GM23338 (cell line): Measurements from ENCODE around the gene SYNDIG1. TPM values are rescaled to one million over a fixed set of nuclear protein-coding genes. Genes with fewer than 3 reads are reported as not detected.

Experiments used
- ATAC-seq: fragments of 200-7000 bp; cut with Tn5 transposase; 3 replicates; pipeline ENCODE4 v1.9.1; 2020
- DNase-seq: peaks from one replicate; pipeline ENCODE4 v3.0.0-alpha.2; 2015; ENCODE audit warnings: low spot score
- H2AFZ ChIP-seq: fragments of 200-600 bp; sonication (generic); 2 replicates; pipeline ENCODE4 v1.8.0; 2016; ENCODE audit warnings: antibody characterized with exemption, mild to moderate bottlenecking, moderate library complexity
- H3F3A ChIP-seq: fragments of 200-600 bp; sonication (generic); replicated peaks from 2 replicates; pipeline ENCODE4 v1.8.0; 2017; ENCODE audit warnings: antibody characterized with exemption, mixed run types, low read depth
- H3K27ac ChIP-seq: fragments of 200-600 bp; sonication (generic); 2 replicates; pipeline ENCODE4 v1.6.1; 2016; ENCODE audit warnings: low read depth
- H3K27me3 ChIP-seq: fragments of 200-600 bp; sonication (generic); 2 replicates; pipeline ENCODE4 v1.8.0; 2016; ENCODE audit warnings: mild to moderate bottlenecking, mixed run types, moderate library complexity; ENCODE audit not compliant: insufficient read depth
- H3K36me3 ChIP-seq: fragments of 200-600 bp; sonication (generic); 2 replicates; pipeline ENCODE4 v1.8.0; 2016; ENCODE audit warnings: mild to moderate bottlenecking; ENCODE audit not compliant: insufficient read depth
- H3K4me1 ChIP-seq: fragments of 200-600 bp; sonication (generic); 2 replicates; pipeline ENCODE4 v1.8.0; 2016; ENCODE audit warnings: mild to moderate bottlenecking, moderate library complexity; ENCODE audit not compliant: insufficient read depth
- H3K4me2 ChIP-seq: fragments of 200-600 bp; sonication (generic); 2 replicates; pipeline ENCODE4 v1.7.1; 2017; ENCODE audit warnings: mixed run types
- H3K4me3 ChIP-seq: fragments of 200-600 bp; sonication (generic); 2 replicates; pipeline ENCODE4 v1.6.1; 2016; ENCODE audit warnings: mixed run types
- H3K79me2 ChIP-seq: fragments of 200-600 bp; sonication (generic); replicated peaks from 2 replicates; pipeline ENCODE4 v1.8.0; 2017; ENCODE audit warnings: mild to moderate bottlenecking; ENCODE audit not compliant: insufficient read depth
- H3K9me2 ChIP-seq: fragments of 200-600 bp; sonication (generic); 2 replicates; pipeline ENCODE4 v1.8.0; 2017; ENCODE audit not compliant: insufficient read depth
- H4K20me1 ChIP-seq: fragments of 200-600 bp; sonication (generic); replicated peaks from 2 replicates; pipeline ENCODE4 v1.8.0; 2017; ENCODE audit warnings: mild to moderate bottlenecking; ENCODE audit not compliant: insufficient read depth
- H3K27ac Mint-ChIP-seq: 2 replicates; pipeline ENCODE4 v1.8.0; 2020; ENCODE audit warnings: inconsistent platforms, mild to moderate bottlenecking, moderate library complexity, mixed read lengths
- H3K27me3 Mint-ChIP-seq: 3 replicates; pipeline ENCODE4 v1.8.0; 2022; ENCODE audit warnings: low read depth, mild to moderate bottlenecking, moderate library complexity, mixed read lengths, inconsistent platforms; ENCODE audit not compliant: insufficient read depth, poor library complexity
- H3K36me3 Mint-ChIP-seq: 3 replicates; pipeline ENCODE4 v1.8.0; 2021; ENCODE audit warnings: low read depth, mild to moderate bottlenecking, inconsistent platforms, moderate library complexity, mixed read lengths
- H3K4me1 Mint-ChIP-seq: 3 replicates; pipeline ENCODE4 v1.8.0; 2020; ENCODE audit warnings: mild to moderate bottlenecking, inconsistent platforms, mixed read lengths
- H3K4me3 Mint-ChIP-seq: 3 replicates; pipeline ENCODE4 v1.8.0; 2021; ENCODE audit warnings: moderate library complexity, mild to moderate bottlenecking, inconsistent platforms, mixed read lengths
- H3K9me3 Mint-ChIP-seq: 3 replicates; pipeline ENCODE4 v1.8.0; 2020; ENCODE audit warnings: moderate library complexity, mild to moderate bottlenecking, inconsistent platforms, mixed read lengths
- CREB1 ChIP-seq: fragments of 250-450 bp; sonication (Bioruptor Pico); IDR thresholded peaks from 2 replicates; pipeline ENCODE4 v1.5.0; 2020; ENCODE audit warnings: low read depth, mild to moderate bottlenecking, moderate library complexity
- EZH2 ChIP-seq: fragments of 200-600 bp; sonication (generic); IDR thresholded peaks from one replicate; pipeline ENCODE4 v1.8.0; 2017; ENCODE audit warnings: antibody characterized with exemption, mild to moderate bottlenecking, low read depth; ENCODE audit not compliant: unreplicated experiment
- EZH2phosphoT487 ChIP-seq: fragments of 200-600 bp; sonication (generic); IDR thresholded peaks from one replicate; pipeline ENCODE4 v1.8.1; 2018; ENCODE audit warnings: antibody characterized with exemption; ENCODE audit not compliant: unreplicated experiment
- JUNB ChIP-seq: IDR thresholded peaks from one replicate; pipeline ENCODE4 v1.6.1; 2016; ENCODE audit warnings: antibody characterized with exemption; ENCODE audit not compliant: unreplicated experiment
- NANOG ChIP-seq: IDR thresholded peaks from 2 replicates; pipeline ENCODE4 v1.6.1; 2016; ENCODE audit warnings: antibody characterized with exemption, borderline replicate concordance
- POLR2AphosphoS5 ChIP-seq: IDR thresholded peaks from 2 replicates; pipeline ENCODE4 v1.6.1; 2016; ENCODE audit warnings: antibody characterized with exemption, low read depth
- STAT1 ChIP-seq: IDR thresholded peaks from one replicate; pipeline ENCODE4 v1.6.1; 2016; ENCODE audit warnings: antibody characterized with exemption; ENCODE audit not compliant: unreplicated experiment
- ZNF114 ChIP-seq: fragments of 250-450 bp; sonication (Bioruptor Pico); IDR thresholded peaks from 2 replicates; pipeline ENCODE4 v1.5.0; 2020; ENCODE audit warnings: mild to moderate bottlenecking, moderate library complexity
- ZNF331 ChIP-seq: fragments of 250-450 bp; sonication (Bioruptor Pico); IDR thresholded peaks from 2 replicates; pipeline ENCODE4 v1.5.0; 2020; ENCODE audit warnings: low read depth, mild to moderate bottlenecking, moderate library complexity
- ZNF462 ChIP-seq: fragments of 250-450 bp; sonication (Bioruptor Pico); IDR thresholded peaks from 2 replicates; pipeline ENCODE4 v1.5.0; 2020; ENCODE audit warnings: mild to moderate bottlenecking, moderate library complexity
- polyA plus RNA-seq: library from polyadenylated mRNA; unstranded; fragments of >200 nt; fragmentation: Nextera tagmentation; extraction: Ambion mirVana; gene quantifications from 2 replicates; pipeline ENCODE4 v1.2.1, GENCODE V29; 2016
- total RNA-seq: library from RNA; depleted of rRNA; stranded (reverse); fragments of >200 nt; shearing (Covaris generic); gene quantifications from 2 replicates; pipeline ENCODE4 v1.2.3, GENCODE V29; 2014
- TF ChIP-seq, protein P1 (sequence below), 2 experiments: fragments of 200-600 bp in 1 of 2; sonication (generic) in 1 of 2; conservative IDR thresholded peaks; 2 replicates each; pipeline versions ENCODE4 v1.5.1 to v1.6.1; 2016 to 2017; ENCODE audit warnings: antibody characterized with exemption in 2 of 2, low read depth in 2 of 2, mild to moderate bottlenecking in 2 of 2, moderate library complexity in 1 of 2
- TF ChIP-seq, protein P2 (sequence below): IDR thresholded peaks from one replicate; pipeline ENCODE4 v1.6.1; 2018; ENCODE audit warnings: antibody characterized with exemption; ENCODE audit not compliant: unreplicated experiment
- TF ChIP-seq, protein P3 (sequence below): IDR thresholded peaks from 2 replicates; pipeline ENCODE4 v1.6.1; 2016; ENCODE audit warnings: antibody characterized with exemption

Gene SYNDIG1
- total and polyA plus RNA-seq, 2 experiments from 2014 or later, result 2.8 to 4.8 TPM

DNA sequence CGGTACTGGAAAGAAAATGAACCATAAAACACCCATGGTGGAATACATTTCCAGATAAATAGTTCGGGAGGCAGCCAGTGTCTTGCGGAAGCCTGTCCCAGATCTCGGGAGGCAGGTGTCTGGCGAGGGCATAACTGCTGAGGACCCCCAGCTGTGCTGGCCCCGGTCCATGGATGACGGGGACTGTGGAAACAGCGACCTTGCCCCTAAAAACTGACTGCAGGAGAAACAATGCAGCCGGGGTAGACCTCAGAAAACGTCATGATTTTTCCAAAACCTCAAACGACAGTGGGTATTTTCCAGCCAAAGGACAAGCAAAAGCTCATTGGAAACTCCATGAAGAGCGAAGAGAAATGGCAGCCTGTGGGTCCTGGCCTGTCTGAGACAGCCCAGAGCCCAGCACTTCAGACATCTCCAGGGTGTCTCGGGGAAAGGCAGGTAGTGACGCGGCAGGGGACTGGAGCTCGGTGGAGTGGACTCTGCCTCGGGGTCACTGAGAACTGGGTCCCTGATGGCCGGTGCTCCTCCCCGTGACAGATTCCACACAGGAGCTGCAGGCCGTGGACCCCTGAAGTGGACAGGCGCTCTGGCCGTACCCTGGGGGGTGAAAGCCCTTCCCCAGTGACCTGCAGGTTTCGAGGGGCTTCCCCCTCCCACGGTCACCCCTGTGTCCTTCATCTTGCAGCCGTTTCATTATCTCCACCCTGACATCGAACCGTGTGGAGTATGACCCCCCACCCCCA, 188.6 kb downstream of the SYNDIG1 start:
- H3K4me1 ChIP-seq, result no peaks in the 10 kb centered on the region
- no peaks in the 10 kb centered on the region for H3F3A ChIP-seq
- H3K9me2 ChIP-seq, result no peaks in the 10 kb centered on the region
- H3K9me3 Mint-ChIP-seq, result no peaks in the 10 kb centered on the region; the same call in 2 of the 3 replicates
- H3K36me3 ChIP-seq, result no peaks in the 10 kb centered on the region
- no peak overlapping the region for H2AFZ ChIP-seq
- H3K27ac ChIP-seq, result no peak overlapping the region
- no peaks in the 10 kb centered on the region; the same call in 2 of the 3 replicates for H3K36me3 Mint-ChIP-seq
- no peaks in the 10 kb centered on the region for H3K27me3 ChIP-seq
- TF ChIP-seq STAT1, result no peak
- TF ChIP-seq, protein P1, sequence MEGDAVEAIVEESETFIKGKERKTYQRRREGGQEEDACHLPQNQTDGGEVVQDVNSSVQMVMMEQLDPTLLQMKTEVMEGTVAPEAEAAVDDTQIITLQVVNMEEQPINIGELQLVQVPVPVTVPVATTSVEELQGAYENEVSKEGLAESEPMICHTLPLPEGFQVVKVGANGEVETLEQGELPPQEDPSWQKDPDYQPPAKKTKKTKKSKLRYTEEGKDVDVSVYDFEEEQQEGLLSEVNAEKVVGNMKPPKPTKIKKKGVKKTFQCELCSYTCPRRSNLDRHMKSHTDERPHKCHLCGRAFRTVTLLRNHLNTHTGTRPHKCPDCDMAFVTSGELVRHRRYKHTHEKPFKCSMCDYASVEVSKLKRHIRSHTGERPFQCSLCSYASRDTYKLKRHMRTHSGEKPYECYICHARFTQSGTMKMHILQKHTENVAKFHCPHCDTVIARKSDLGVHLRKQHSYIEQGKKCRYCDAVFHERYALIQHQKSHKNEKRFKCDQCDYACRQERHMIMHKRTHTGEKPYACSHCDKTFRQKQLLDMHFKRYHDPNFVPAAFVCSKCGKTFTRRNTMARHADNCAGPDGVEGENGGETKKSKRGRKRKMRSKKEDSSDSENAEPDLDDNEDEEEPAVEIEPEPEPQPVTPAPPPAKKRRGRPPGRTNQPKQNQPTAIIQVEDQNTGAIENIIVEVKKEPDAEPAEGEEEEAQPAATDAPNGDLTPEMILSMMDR (conservative IDR thresholded peaks at IDR 0.05; ENCODE audit: low read depth in 2 of 2), result no peak
- TF ChIP-seq ZNF114 (CRISPR knock-in tag), result no peak
- no peak for TF ChIP-seq ZNF331 (CRISPR knock-in tag)
- no peak for TF ChIP-seq EZH2
- TF ChIP-seq, protein P2, sequence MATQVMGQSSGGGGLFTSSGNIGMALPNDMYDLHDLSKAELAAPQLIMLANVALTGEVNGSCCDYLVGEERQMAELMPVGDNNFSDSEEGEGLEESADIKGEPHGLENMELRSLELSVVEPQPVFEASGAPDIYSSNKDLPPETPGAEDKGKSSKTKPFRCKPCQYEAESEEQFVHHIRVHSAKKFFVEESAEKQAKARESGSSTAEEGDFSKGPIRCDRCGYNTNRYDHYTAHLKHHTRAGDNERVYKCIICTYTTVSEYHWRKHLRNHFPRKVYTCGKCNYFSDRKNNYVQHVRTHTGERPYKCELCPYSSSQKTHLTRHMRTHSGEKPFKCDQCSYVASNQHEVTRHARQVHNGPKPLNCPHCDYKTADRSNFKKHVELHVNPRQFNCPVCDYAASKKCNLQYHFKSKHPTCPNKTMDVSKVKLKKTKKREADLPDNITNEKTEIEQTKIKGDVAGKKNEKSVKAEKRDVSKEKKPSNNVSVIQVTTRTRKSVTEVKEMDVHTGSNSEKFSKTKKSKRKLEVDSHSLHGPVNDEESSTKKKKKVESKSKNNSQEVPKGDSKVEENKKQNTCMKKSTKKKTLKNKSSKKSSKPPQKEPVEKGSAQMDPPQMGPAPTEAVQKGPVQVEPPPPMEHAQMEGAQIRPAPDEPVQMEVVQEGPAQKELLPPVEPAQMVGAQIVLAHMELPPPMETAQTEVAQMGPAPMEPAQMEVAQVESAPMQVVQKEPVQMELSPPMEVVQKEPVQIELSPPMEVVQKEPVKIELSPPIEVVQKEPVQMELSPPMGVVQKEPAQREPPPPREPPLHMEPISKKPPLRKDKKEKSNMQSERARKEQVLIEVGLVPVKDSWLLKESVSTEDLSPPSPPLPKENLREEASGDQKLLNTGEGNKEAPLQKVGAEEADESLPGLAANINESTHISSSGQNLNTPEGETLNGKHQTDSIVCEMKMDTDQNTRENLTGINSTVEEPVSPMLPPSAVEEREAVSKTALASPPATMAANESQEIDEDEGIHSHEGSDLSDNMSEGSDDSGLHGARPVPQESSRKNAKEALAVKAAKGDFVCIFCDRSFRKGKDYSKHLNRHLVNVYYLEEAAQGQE, result no peak
- TF ChIP-seq EZH2phosphoT487, result no peak
- no peak for TF ChIP-seq ZNF462
- no peak for TF ChIP-seq POLR2AphosphoS5
- TF ChIP-seq, protein P3, sequence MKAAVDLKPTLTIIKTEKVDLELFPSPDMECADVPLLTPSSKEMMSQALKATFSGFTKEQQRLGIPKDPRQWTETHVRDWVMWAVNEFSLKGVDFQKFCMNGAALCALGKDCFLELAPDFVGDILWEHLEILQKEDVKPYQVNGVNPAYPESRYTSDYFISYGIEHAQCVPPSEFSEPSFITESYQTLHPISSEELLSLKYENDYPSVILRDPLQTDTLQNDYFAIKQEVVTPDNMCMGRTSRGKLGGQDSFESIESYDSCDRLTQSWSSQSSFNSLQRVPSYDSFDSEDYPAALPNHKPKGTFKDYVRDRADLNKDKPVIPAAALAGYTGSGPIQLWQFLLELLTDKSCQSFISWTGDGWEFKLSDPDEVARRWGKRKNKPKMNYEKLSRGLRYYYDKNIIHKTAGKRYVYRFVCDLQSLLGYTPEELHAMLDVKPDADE, result no peak
- no peak for TF ChIP-seq CREB1 (CRISPR knock-in tag)
- no peak for TF ChIP-seq JUNB
- TF ChIP-seq NANOG, result no peak
- H3K27ac Mint-ChIP-seq, result no peak overlapping the region
- no peak overlapping the region for H3K4me3 ChIP-seq
- no peak for ATAC-seq
- no peak overlapping the region for H3K4me3 Mint-ChIP-seq
- H3K4me1 Mint-ChIP-seq, result no peaks in the 10 kb centered on the region; the same call in 1 of the 3 replicates
- H4K20me1 ChIP-seq, result no peaks in the 10 kb centered on the region
- no peaks in the 10 kb centered on the region for H3K79me2 ChIP-seq
- no peaks in the 10 kb centered on the region for H3K27me3 Mint-ChIP-seq
- no peak overlapping the region for H3K4me2 ChIP-seq
- DNase-seq, result no peak
